Measurements from ENCODE around the gene SGCA.

GRCh38 chr17:50169881-50170459 lies 4.2 kb downstream of the SGCA start:
- TF ChIP-seq CTCF (IDR thresholded peaks at IDR 0.05; ENCODE audit: low read length) (no peak), EZH2 (optimal IDR thresholded peaks at IDR 0.05; ENCODE audit: low read depth, low read length) (no peak)

All from MM.1S (cell line).